ENCODE results near the gene TUBB6.

DNA sequence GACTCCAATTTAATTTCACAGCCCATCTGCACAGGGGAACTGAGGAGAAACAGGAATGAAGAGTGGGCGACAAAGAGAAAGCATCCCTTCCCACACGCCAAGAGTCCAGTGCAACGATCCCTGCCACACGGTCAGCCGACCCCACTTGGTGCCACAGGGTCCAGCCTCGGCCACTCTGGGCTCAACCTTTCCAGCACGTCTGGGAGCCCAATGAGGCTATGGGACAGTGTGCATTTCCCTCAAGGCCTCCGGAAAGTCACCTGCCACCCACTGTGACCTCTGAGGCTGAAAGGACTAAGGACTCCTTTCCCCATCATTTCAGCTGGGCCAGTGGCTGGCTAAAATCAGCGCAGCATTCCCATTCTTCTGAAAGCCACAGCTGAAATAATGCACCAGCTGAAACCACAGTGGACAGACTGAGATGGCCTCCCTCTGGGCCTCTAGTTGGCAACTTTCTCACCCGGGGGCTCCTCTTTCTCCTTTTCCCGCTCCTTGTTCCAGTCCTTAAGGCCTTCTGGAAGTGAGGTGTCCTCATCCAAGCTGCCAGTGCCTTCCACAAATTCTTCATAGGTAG lies 21.2 kb downstream of the TUBB6 start:
- TF ChIP-seq, protein P1, sequence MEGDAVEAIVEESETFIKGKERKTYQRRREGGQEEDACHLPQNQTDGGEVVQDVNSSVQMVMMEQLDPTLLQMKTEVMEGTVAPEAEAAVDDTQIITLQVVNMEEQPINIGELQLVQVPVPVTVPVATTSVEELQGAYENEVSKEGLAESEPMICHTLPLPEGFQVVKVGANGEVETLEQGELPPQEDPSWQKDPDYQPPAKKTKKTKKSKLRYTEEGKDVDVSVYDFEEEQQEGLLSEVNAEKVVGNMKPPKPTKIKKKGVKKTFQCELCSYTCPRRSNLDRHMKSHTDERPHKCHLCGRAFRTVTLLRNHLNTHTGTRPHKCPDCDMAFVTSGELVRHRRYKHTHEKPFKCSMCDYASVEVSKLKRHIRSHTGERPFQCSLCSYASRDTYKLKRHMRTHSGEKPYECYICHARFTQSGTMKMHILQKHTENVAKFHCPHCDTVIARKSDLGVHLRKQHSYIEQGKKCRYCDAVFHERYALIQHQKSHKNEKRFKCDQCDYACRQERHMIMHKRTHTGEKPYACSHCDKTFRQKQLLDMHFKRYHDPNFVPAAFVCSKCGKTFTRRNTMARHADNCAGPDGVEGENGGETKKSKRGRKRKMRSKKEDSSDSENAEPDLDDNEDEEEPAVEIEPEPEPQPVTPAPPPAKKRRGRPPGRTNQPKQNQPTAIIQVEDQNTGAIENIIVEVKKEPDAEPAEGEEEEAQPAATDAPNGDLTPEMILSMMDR (IDR thresholded peaks at IDR 0.05) = no peak
- TF ChIP-seq POLR2A (IDR thresholded peaks at IDR 0.05) = no peak

All from right lobe of liver (tissue), 4 donors.